Type B pancreatic cell (in vitro differentiated cells): ENCODE data around the gene FRAS1. TPM values are rescaled to one million over a fixed set of nuclear protein-coding genes. Genes with fewer than 3 reads are reported as not detected.
"Not testable (repeated sequence)": the region's sequence is repeated elsewhere in the genome, so short reads cannot be mapped to it uniquely, and the experiment has no call there.

Experiments used
- DNase-seq: peaks from one replicate; pipeline ENCODE4 v3.0.0; 2021; ENCODE audit warnings: mixed read lengths; ENCODE audit not compliant: unreplicated experiment; ENCODE audit errors: extremely low spot score
- H3K27ac Mint-ChIP-seq: 2 replicates; pipeline ENCODE4 v1.8.0; 2021; ENCODE audit warnings: mild to moderate bottlenecking, mixed read lengths
- H3K27me3 Mint-ChIP-seq: 2 replicates; pipeline ENCODE4 v1.8.0; 2021; ENCODE audit warnings: mixed read lengths
- H3K36me3 Mint-ChIP-seq: 2 replicates; pipeline ENCODE4 v1.8.0; 2021; ENCODE audit warnings: mixed read lengths
- H3K4me1 Mint-ChIP-seq: one replicate; pipeline ENCODE4 v1.8.0; 2021; ENCODE audit warnings: mixed read lengths; ENCODE audit not compliant: unreplicated experiment
- H3K4me3 Mint-ChIP-seq: 2 replicates; pipeline ENCODE4 v1.8.0; 2021; ENCODE audit warnings: mild to moderate bottlenecking, mixed read lengths
- H3K9me3 Mint-ChIP-seq: 2 replicates; pipeline ENCODE4 v1.8.0; 2021; ENCODE audit warnings: mixed read lengths
- CTCF ChIP-seq: fragments of 200-600 bp; sonication (generic); conservative IDR thresholded peaks from 2 replicates; pipeline ENCODE4 v1.5.0; 2021; ENCODE audit warnings: antibody characterized with exemption, mild to moderate bottlenecking
- total RNA-seq: library from RNA; stranded (reverse); gene quantifications from 2 replicates; pipeline ENCODE4 v1.2.1, GENCODE V29; 2021; ENCODE audit warnings: low replicate concordance

FRAS1 gene
- total RNA-seq, 1 donor from 2014 or later = 37.7 TPM

DNA sequence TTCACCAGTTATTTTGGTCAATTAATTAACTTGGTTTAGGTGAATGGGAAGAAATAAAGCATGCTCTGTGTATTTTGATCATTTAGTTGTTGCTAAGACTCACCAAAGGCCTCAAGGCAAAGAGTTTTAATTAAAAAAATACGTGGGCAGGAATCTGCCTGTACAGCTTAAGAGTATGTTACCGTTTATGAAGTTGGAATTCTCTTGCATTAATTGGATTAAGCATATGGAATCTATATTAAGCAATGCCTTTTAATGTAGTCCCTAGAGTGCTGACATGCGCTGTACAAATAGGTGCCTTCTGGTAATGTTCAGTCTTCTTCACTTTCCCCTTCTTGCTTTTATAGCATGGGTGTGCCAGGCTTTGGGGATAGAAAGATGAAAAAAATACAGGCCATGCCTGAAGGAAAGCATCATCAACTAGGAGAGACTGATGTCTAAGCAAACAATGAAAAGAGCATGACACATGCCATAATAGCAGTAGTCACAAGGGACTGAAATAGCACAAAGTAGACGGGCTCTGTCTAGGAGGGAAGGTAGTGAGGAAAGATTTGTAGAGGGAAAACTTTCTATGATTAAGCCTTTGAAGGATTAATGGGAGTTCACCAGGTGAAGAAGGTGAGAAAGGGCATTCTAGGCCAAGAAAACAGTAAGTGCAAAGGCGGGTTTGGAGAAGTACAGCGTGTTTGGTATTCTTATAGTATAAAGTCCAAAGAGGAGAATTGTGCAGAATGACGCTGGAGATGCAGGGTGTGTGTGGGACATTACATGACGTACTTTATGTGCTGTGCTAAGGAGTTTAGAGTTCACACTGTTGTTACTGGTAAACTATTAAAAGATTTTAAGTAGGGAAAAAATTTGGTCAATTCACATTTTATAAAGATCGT lies 268.4 kb downstream of the FRAS1 start:
- no peaks in the 10 kb centered on the region for H3K9me3 Mint-ChIP-seq
- no peak for DNase-seq
- H3K27me3 Mint-ChIP-seq = no peaks in the 10 kb centered on the region
- no peak for TF ChIP-seq CTCF
- H3K4me1 Mint-ChIP-seq = peaks cover 8% of the 10 kb centered on the region
- H3K36me3 Mint-ChIP-seq = no peaks in the 10 kb centered on the region
- H3K27ac Mint-ChIP-seq = no peak overlapping the region
- H3K4me3 Mint-ChIP-seq = no peak overlapping the region

- not testable (repeated sequence) for H3K36me3 Mint-ChIP-seq, H3K27ac Mint-ChIP-seq, H3K4me3 Mint-ChIP-seq, DNase-seq, H3K9me3 Mint-ChIP-seq, H3K27me3 Mint-ChIP-seq
- peaks cover 28% of the 10 kb centered on the region for H3K4me1 Mint-ChIP-seq
Measured at GRCh38 chr4:78328591-78328990, 271.5 kb downstream of the FRAS1 start.

DNA sequence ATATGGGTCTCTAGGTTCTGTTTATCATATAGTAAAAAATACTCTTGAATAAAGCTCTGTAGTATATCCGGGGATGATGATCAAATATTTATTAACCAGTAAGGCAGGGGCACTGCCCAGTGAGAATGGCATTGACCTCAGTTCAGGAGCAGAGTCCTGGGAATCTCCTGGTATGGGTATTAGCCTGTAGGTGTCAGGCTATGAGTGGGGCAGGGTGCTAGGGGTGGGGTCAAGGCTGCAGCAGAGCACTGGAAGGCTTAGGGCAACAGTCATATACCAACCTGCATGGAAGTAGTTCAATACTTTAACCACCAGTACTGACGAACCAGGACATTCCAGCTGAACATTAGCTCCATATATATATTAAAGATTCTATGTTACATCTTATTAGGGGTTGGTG lies 274.1 kb downstream of the FRAS1 start:
- H3K27ac Mint-ChIP-seq = no peak overlapping the region
- peaks cover 4% of the 10 kb centered on the region for H3K9me3 Mint-ChIP-seq
- TF ChIP-seq CTCF = no peak
- H3K27me3 Mint-ChIP-seq = no peaks in the 10 kb centered on the region
- no peak overlapping the region for H3K4me3 Mint-ChIP-seq
- DNase-seq = no peak
- peaks cover 24% of the 10 kb centered on the region for H3K4me1 Mint-ChIP-seq
- H3K36me3 Mint-ChIP-seq = peaks cover 18% of the 10 kb centered on the region

- DNase-seq = no peak
- Mint-ChIP-seq H3K4me3 (no peak overlapping the region), H3K9me3 (peaks cover 4% of the 10 kb centered on the region), H3K27ac (no peak overlapping the region), H3K27me3 (no peaks in the 10 kb centered on the region), H3K4me1 (peaks cover 32% of the 10 kb centered on the region), H3K36me3 (peaks cover 20% of the 10 kb centered on the region)
- no peak for TF ChIP-seq CTCF
Measured at GRCh38 chr4:78331965-78332364, 274.8 kb downstream of the FRAS1 start.

- no peak overlapping the region for H3K4me3 Mint-ChIP-seq
- DNase-seq = no peak
- H3K27ac Mint-ChIP-seq = peak overlapping the region; percentile 15
- peaks cover 4% of the 10 kb centered on the region for H3K9me3 Mint-ChIP-seq
- TF ChIP-seq CTCF = no peak
- H3K4me1 Mint-ChIP-seq = peaks cover 37% of the 10 kb centered on the region
- no peaks in the 10 kb centered on the region for H3K27me3 Mint-ChIP-seq
- peaks cover 24% of the 10 kb centered on the region for H3K36me3 Mint-ChIP-seq
Measured at GRCh38 chr4:78332976-78333375, 275.9 kb downstream of the FRAS1 start.

DNA sequence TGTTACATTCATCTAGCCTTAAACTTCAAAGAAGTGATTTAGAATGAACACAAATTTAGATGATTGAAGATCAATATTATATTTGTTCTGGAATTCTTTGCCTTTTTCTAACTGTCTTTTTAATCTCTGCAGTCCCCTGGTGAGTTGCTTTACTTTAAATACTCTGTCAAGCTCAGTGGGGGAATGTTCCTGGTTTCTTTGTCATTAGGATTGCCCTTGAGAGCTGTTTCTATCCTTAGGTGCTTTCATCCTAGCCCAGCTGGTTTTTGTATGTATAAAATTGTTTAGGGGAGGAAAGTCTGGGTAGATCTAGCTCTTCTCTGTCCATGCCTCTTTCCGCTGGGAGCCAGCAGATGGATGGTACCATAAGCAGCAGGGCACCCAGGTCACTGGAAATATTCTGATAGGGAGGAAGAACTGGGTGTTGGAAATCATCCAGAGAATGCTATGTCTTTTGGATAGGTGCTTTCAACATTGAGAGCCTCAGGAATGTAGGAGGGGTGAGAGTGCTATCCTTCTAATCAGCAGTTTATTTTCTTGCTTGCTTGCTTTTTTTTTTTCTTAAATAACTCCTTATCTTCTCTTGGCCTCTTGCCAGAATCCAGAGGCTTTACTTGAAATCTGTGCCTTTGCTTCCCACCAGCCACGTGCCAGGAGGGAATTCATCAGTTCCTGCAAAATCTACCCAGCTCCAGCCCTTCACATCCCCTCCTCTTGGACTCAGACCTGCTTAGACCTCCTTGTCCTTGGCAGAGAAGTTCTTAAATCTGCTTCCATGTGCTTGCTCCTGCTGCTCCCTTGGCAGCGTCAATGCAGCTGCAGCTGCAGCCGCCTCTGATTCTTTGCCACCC lies 279.2 kb downstream of the FRAS1 start:
- peaks cover 8% of the 10 kb centered on the region for H3K9me3 Mint-ChIP-seq
- H3K4me1 Mint-ChIP-seq = peaks cover 37% of the 10 kb centered on the region
- H3K4me3 Mint-ChIP-seq = peak overlapping the region; percentile 4

More for the DNA sequence above, 279.2 kb downstream of the FRAS1 start:
- Mint-ChIP-seq H3K27me3 (no peaks in the 10 kb centered on the region), H3K36me3 (peaks cover 42% of the 10 kb centered on the region), H3K27ac (peak overlapping the region; percentile 83)
- no peak for TF ChIP-seq CTCF
- no peak for DNase-seq
